Spleen (tissue), 7 donors: ENCODE measurements around the gene HPSE2.

Source experiments
- CTCF ChIP-seq, 11 experiments: fragments of 200-600 bp in 7 of 11; fragments of 450-650 bp in 4 of 11; sonication (generic) in 4 of 11; IDR thresholded peaks in 8 of 11; conservative IDR thresholded peaks in 3 of 11; 1 replicate in 7 of 11; 2 replicates in 4 of 11; pipeline versions ENCODE4 v1.4.0 to v1.8.0; 2016 to 2021; ENCODE audit warnings: antibody characterized with exemption in 11 of 11, inconsistent platforms in 4 of 11, mild to moderate bottlenecking in 1 of 11
- POLR2A ChIP-seq, 3 donors: fragments of 450-650 bp; IDR thresholded peaks; one replicate each; pipeline ENCODE4 v1.5.1; 2017; ENCODE audit warnings: antibody characterized with exemption in 3 of 3, mild to moderate bottlenecking in 1 of 3
- POLR2AphosphoS5 ChIP-seq, 3 donors: sonication (generic); formaldehyde crosslinking; IDR thresholded peaks; one replicate each; pipeline ENCODE4 v1.5.1; 2017; ENCODE audit warnings: antibody characterized with exemption in 3 of 3
- donor health status: DM: no; HTN: no; CAD: no; lungs with moderate emphysema.
- donor health status: DM: no; HTN: no; CAD: no.
- donor health status: DM: no; HTN: no; CAD: no.

- TF ChIP-seq POLR2A (IDR thresholded peaks at IDR 0.05) (no peak), CTCF (IDR thresholded peaks at IDR 0.05 in 8 of 11, conservative IDR thresholded peaks at IDR 0.05 in 3 of 11) (no peak), POLR2AphosphoS5 (IDR thresholded peaks at IDR 0.05) (no peak)
Measured at GRCh38 chr10:98436704-98437103, 798.9 kb downstream of the HPSE2 start.
